ENCODE data around the gene ASNS.

GRCh38 chr7:97844036-97844435 is 28.2 kb downstream of the ASNS start:
- no peak for TF ChIP-seq FOXA1 (IDR thresholded peaks at IDR 0.05)
- no peak for TF ChIP-seq CTCF (IDR thresholded peaks at IDR 0.05; ENCODE audit: low read depth, low read length, missing input control)
- TF ChIP-seq RAD21 (IDR thresholded peaks at IDR 0.05) = no peak
- no peak for TF ChIP-seq JUND (IDR thresholded peaks at IDR 0.05)
- TF ChIP-seq ZBTB33 (IDR thresholded peaks at IDR 0.05) = no peak
- TF ChIP-seq MAX (IDR thresholded peaks at IDR 0.05) = no peak

All from liver (tissue), 3 donors.